Embryonic facial prominence (tissue), 1 donor: Measurements from ENCODE around the gene SCN4B.
A peak's percentile ranks its signal among the peaks of the same experiment; 100 is the strongest.
"Not testable (repeated sequence)": the region's sequence is repeated elsewhere in the genome, so short reads cannot be mapped to it uniquely, and the experiment has no call there.

Experiments
- DNase-seq: peaks from one replicate; pipeline ENCODE4 v3.0.0-alpha.2; 2016; ENCODE audit errors: extremely low spot score

Gene SCN4B, protein sequence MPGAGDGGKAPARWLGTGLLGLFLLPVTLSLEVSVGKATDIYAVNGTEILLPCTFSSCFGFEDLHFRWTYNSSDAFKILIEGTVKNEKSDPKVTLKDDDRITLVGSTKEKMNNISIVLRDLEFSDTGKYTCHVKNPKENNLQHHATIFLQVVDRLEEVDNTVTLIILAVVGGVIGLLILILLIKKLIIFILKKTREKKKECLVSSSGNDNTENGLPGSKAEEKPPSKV

DNA sequence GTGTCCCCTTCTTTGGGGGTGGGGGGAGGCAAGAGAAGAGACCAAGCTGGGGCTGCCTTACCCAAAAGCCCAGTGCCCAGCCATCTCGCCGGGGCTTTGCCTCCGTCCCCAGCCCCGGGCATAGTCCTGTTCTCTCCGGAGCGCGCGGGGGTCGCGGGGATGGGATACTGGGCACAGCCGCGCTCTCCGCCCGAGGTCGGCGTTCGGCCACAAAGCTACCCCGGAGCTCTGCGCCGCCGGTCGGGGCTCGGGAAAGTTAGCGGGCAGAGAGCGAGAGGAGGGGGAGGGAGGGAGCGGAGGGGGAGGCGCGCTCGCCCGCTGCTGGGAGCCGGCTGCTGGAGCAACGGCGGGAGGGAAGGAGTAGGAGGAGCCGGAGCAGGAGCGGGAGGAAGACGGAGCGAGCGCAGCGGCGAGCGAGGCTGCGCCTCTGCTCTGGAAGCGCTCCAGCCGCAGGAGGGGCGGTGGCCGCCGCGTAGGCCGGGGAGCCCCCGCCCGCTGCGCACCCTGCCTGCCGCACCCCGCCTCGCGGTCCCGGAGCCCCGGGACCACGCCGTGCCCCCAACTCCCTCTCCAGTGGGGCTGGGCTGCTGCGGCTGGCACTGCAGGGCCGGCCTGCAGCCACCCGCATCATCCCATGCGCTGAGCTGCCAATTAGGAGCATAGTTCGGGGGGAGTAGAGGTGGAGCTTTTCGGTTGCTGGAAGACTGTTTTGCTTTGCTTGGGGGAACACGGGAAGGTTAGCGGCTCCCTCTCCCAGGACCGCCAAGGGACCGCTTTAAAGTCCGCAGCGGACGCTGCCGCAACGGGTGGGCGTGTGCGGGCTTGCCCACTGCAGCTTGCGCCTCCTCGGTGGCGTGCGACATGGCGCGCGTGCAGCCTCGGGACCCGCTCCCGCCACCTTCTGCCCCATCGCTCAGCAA, at the start of gene SCN4B:
Gene SCN4B, minus strand, starts transcription at position 272 of the 920 bp plus-strand sequence. Its CDS starts 150 bp downstream, at position 122.
- peak; percentile 69 for DNase-seq

DNA sequence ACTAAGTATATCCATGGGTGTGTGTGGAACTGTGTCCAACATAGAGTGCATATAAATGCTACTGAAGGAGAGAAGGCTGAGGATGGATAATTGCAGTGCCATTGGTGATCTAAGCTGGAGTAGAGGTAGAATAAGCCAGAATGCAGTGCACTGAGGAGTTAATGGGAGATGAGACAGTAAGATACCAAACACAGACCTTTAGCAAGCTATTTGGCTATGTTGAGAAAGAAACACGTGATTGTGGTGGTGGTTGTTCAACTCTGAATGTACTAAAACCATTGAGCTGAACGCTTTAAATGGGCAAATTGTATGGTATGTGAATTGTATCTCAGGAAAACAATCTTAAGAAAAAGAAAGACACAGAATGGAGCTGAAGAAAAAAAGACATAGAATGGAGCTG, 49.3 kb upstream of the SCN4B start:
- DNase-seq, result no peak

DNA sequence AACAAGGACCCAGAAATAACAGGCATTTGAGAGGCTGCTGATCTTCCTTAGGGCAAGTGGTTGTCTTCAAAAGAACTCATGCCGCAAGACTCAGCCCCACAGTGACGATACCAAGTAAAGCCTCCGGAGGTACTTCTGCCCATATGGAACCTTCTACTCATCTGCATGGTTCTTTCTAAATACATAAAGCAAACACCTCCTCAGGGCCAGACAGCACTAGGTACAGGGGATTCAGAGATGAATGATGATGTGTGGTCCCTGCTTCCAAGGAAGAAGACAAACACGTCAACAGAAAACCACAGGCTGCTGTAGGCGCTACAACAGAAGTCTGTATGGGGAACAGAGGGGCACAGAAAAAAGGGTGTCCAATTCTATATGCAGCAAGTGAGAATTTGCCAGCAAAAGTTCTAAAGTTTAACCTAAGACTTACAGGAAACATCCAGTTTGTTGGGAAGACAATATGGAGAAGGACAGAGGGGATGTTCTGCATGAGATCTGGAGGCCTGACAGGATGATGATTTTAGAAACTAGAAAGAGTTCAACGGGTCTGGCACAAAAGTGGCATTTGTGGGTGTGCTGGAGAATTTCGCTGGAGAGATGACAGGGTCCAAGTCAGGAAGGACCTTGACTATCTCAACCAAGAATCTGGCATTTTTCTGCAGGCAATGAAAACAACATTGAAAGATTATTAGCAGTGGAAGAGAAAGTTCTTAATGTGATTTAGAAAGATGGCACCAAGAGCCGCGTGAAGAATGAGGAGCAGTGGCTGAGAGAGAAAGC, 48.5 kb upstream of the SCN4B start:
- DNase-seq, result no peak

DNA sequence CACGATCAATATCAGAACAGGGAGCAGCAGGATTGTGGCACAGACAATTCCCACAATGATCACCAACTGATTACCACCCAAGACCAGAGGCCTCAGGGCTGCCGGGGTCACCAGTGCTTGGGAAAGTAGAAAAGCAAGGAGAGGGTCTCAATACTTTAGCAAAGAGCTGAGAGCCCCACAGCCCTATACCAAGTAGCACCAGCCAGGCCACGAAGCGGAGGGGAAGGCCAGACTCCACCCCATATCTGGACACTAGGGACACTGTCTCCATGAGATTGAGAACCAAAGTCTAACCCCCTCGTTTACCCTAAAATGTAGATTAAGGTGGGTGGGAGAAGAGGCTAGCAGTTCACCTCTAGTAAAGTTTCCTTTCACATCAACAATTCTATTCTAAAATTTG, 47.9 kb upstream of the SCN4B start:
- DNase-seq, result no peak

DNA sequence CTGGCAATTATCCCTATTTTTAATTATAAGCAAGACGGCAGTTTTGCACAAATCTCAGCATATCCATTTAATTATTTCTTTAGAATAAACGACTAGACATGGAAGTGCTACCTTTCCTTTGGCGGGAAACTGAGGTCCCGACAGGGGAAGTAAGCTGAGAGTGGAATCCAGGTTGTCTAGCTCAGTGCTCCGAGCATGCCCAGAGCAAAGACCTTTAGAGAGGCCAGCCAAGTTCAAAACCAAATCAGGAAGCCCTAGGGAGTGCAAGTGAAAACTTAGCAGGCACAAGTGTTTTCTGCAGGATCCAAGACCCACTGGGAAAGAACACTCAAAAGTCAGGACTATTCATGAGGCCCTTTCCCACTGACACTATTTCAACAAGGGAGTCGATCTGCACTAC, 46.5 kb upstream of the SCN4B start:
- DNase-seq, result no peak

DNA sequence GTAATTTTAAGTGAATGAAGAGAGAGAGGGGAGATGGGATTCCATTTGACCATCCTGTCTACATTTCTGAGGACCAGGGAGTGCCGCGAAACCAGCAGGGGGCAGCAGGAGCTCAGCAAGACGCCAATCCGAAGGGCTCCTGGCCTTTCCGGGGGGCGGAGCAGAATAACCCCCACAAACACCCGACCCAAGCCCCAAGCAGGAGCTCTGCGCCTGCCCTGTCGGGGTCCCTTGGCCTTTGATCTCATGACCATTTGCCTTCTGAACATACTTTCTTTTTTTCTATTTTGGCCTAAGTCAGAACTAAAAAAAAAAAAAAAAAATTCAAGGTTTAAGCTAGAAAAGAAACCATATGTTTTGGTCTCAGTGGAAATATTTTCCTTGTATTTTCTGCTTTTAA, 45.7 kb upstream of the SCN4B start:
- peak; percentile 38 for DNase-seq

DNA sequence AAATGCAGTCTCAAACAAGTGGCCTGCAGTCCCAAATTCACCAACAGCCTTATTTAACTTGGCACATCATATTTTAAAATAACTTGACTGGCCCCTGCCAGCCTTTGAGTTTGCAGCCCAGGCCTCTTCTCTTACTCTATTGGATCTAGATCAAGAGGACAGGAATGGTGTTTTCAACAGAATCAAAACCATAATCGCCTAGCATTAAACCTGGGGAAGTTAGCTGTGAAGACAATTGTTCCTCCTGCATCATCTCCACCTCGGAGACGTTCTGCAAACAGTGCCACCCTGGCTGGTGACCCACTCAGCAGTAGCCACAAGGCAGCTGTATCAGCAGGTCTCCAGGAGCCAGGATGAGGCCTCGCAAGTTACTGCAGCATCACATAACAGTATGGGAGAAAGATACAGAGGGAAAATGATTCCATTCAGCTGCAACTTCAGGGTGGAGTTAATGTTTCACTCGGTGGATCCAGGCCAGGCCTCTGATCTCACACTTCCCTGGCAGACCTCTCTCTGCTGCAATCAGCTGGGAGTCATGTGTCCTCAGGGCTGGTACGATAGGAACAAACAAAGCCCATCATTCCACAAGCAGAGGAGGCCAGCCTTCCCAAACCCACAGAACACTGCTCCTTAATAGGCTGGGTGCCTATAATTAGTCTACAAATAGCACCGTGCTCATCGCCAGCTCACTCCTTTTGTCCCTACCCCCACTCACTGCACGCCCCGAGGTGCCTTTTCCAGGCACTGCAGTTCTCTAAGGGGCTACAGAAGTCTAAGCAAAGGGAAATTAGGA, 42.4 kb upstream of the SCN4B start:
- no peak for DNase-seq

DNA sequence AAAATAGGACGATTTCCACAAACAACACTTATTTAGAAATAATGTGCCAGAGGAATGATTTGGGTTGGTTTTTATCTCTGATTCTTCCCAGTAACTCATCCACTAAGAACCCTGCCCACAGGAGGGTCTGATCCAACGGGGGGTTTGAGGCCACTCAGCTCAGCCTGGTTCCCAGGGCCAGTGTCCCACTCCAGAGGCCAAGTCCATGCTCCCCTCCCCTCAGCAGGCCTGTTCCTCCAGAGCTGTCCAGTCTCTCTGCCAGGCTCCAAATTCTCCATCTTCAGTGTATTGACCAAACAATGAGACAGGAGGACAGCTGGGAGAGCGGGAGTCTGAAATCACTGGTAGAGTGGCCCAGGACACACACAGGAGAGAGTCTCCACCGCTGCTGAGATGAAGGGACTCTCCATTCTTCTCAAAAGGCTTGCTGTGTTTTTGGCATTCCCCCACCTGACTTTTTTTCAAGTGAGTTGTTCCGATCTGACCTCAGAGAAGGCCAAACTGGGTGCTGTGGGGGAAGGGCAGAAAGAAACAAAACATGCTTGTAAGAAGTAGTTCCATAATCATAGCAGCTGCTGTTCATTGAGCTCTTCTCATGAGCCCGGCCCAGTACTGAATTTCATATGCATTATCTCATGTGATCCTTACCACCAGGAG, 41.4 kb upstream of the SCN4B start:
- DNase-seq, result no peak

DNA sequence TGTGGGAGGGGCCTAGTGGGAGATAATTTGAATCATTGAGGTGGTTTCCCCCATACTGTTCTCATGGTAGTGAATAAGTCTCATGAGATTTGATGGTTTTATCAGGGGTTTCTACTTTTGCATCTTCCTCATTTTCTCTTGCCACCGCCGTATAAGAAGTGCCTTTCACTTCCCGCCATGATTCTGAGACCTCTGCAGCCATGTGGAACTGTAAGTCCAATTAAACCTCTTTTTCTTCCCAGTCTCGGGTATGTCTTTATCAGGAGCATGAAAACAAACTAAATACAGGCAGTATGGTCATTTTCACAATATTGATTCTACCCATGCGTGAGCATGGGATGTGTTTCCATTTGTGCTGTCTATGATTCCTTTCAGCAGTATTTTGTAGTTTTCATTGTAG, 40.2 kb upstream of the SCN4B start:
- DNase-seq, result not testable (repeated sequence)

DNA sequence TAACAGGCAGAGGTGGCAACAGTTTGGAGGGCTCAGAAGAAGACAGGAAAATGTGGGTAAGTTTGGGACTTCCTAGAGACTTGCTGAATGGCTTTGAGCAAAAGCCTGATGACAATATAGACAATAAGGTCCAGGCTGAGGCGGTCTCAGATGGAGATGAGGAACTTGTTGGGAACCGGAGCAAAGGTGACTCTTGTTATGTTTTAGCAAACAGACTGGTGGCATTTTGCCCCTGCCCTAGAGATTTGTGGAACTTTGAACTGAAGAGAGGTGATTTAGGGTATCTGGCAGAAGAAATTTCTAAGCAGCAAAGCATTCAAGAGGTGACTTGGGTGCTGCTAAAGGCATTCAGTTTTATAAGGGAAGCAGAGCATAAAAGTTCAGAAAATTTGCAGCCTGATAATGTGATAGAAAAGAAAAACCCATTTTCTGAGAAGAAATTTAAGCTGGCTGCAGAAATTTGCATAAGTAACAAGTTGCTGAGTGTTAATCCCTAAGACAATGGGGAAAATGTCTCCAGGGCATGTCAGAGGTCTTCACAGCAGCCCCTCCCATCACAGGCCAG, 38.4 kb upstream of the SCN4B start:
- not testable (repeated sequence) for DNase-seq

DNA sequence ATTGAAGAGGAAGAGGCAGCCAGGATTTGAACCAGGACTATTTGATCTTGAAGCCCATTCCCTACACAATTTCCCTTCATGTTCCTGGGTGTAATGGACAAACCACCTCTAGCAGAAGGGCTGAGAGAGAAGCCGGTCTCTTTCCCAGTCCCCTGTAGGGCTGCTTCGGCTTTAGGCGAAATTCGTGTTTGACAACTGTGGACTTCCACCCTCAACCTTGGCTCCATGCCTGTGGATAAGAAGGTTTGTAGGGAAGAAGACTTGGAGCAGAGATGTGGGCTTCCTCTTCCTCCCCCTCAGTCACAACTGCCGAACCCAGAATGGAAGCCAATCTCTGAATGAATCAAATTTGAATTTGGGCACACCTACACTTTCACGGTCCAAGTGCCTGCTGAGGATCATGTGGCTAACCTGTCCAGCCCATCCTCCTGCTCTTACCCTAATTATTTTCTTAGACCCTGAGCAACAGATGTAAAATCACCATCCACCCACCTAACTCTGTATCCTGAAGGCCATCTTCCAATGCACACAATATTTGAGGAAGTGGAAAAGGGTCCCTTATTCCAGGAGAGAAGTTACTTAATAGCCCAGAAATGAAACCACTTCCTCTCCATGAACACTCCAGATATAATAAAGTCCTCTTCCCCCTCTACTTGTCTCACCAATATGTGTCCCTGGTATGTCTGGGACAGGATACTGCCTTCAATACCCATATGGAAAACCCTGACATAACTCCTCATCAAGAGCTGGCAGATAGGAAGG, 33.9 kb upstream of the SCN4B start:
- DNase-seq, result no peak

DNA sequence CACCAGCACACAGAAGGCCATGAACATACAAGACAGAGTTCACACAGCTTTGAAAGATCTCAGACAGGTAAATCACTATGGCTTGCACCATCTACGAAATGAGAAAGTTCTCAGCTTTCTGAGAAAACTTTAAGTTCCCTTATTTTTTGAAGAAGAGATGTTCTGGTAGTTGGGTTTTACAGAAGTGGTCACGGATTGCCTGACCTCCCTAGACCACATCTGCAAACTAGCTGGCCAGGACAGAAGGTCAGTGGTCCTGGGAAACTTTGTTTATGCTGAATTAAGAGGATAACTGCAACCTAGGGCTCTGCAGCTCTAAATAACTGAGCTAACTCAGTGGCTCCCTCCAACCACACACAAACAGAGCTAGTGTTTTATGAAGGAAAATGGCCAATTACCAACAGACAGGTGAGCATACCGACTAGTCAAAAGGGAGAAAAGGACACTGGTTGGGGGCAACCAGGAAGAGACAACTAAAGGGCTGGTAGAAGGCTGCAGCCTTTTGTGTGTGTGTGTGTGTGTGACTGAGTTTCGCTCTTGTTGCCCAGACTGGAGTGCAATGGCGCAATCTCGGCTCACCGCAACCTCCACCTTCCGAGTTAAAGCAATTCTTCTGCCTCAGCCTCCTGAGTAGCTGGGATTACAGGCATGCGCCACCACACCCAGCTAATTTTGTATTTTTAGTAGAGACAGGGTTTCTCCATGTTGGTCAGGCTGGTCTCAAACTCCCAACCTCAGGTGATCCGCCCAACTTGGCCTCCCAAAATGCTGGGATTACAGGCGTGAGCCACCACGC, 32.4 kb upstream of the SCN4B start:
- no peak for DNase-seq

DNA sequence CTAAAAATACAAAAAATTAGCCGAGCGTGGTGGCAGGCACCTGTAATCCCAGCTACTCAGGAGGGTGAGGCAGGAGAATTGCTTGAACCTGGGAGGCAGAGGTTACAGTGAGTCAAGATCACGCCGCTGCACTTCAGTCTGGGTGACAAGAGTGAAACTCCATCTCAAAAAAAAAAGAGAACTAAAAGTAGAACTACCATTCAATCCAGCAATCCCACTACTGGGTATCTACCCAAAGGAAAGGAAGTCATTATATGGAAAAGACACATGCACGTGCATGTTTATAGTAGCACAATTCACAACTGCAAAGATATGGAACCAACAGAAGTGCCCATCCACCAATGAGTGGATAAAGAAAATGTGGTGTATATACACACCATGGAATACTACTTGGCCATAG, 31.1 kb upstream of the SCN4B start:
- DNase-seq, result not testable (repeated sequence)

DNA sequence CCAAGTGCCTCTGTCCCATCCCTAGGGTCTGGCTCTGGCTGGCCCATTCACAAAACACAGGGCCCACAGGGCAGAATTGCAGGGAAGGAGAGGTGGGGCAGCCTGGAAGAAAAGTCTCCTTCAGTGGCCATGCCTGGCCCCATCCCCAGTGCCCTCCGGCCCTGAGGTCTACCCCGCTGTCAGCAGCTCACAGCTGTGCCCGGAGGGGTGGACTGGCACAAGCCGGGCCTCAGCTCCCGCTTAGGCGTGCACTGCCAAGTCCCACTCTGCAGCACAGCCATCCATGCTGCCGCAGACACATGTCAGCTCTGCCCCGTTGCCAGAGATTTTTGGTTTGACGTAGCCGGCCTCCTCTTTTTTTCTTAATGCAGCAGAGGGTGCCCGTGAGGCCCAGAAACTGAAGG, 27.7 kb upstream of the SCN4B start:
- peak; percentile 70 for DNase-seq

DNA sequence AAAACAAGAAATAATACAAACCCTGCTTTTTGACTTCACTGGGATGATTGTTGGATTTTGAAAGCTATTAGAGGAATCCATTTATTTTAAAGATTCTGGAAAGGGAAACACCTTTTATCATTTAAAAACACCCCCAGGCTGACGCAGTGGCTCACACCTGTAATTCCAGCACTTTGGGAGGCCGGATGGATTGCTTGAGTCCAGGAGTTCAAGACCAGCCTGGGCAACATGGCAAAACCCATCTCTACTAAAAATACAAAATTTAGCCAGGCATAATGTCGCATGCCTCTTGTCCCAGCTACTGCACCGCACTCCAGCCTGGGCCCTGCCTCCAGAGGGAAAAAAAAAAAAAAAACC, 24.1 kb upstream of the SCN4B start:
- no peak for DNase-seq

DNA sequence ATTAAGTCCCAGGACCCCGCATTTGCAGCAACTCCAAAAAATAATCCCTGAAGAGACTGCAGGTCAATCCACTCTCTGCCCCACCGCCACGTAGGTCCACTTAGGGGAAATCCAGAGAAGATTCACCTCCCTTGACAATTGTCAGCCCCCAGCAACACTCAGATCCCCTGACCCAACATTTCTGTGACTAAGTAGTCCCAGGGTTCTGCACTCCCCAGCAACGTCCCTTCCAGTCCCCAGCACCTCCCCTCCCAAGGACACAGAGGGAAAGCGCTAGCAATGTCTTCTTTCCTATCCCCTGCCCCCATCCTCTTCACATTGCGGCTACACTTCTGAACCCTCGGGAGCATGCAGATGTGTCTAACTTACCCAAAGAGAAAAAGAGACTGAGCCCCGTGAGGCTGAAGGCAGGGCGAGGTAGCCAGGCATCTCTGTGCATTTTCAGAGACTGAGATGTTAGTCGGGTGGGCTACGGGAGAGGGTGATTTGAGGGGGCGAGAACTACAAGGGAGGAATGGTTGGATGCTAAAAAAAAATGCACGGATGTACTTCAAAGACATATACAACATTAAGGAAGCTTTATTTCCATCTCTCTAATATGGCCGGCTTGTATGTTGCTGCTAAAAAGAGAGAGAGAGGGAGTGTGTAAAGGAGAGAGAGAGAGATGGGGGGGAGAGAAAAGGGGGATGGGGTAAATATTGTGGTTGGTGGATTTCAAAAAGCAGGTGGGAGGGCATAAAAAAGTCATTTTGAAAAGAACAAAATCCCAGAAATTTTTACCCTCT, 23.6 kb upstream of the SCN4B start, which contains the start of gene SCN2B:
Gene SCN2B, minus strand, starts transcription at position 647 of the 785 bp plus-strand sequence. Its CDS starts 208 bp downstream, at position 439.
- DNase-seq, result peak; percentile 65

DNA sequence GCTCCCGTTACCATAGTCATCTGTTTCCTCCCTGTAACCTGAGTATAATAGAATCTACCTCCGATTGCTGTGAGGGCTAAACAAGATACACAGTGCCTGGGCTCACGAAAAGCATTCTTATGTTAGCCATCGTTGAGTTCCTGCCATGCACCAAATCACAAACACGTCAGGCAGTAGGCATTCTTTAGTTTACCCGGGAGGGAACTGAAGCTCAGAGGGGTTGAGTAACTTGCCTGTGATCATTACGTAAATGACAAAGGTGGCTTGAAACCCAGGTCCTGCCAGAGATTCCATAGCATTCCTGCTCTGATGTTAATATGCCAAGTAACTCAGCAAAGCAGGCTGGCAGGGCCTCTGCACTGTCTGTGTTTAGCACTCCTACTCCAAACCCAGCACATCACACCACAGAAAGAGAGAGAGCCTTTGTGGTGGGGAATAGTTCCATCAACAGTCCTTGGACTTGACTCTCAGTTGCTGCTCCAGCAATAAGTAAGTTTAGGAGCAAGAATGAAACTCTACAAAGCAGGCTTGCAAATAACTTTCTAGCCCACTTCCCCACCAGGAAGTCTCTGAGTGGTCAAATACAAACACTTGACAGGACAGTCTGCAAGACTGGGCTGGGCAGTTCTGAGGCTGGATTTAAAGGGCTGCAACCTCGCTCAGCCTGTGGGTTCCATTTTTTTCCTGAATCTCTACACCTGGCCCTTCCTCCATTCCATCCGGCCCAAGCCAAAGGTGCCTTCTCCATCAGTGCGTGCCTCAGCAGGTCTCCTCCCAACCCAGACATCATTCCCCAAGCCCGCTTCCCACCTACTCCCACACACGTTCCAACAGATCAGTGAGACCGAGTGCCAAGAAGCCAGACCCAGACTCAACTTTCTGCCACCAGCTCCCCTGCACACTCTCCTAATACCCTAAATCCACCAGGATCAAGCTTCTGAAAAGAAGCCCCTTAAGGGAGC, 22.7 kb upstream of the SCN4B start:
- DNase-seq, result no peak
